GM10248 (cell line): ENCODE measurements around the gene LHFPL6.
A peak's percentile ranks its signal among the peaks of the same experiment; 100 is the strongest.

ENCODE experiments used
- CTCF ChIA-PET: fragments of 300-600 bp; sonication (Branson Sonifier 250); formaldehyde crosslinking; extraction: SDS; loops from one replicate; lab custom pipeline; 2021; ENCODE audit warnings: antibody characterized with exemption; lab: Yijun Ruan, JAX
- POLR2A ChIA-PET: fragments of 350-650 bp; sonication (Branson Sonifier 250); formaldehyde crosslinking; extraction: SDS; loops from one replicate; lab custom pipeline; 2020; ENCODE audit warnings: antibody characterized with exemption; lab: Yijun Ruan, JAX
- DNase-seq: peaks from one replicate; pipeline ENCODE4 v3.0.0; 2012; ENCODE audit errors: extremely low spot score
- CTCF ChIP-seq: IDR thresholded peaks from 2 replicates; pipeline ENCODE4 v1.5.1; 2012; ENCODE audit warnings: mild to moderate bottlenecking, low read depth; ENCODE audit errors: extremely low read depth, missing control alignments, control extremely low read depth

Gene LHFPL6

GRCh38 chr13:39510316-39510695 is 92.7 kb downstream of the LHFPL6 start:
- peak; percentile 23 for DNase-seq
- TF ChIP-seq CTCF: no peak
- CTCF ChIA-PET: no interaction called here
- POLR2A ChIA-PET: no interaction called here

GRCh38 chr13:39509616-39510315 is 93.2 kb downstream of the LHFPL6 start:
- CTCF ChIA-PET: no interaction called here
- POLR2A ChIA-PET: no interaction called here
- DNase-seq: no peak

GRCh38 chr13:39506559-39507390 is 96.2 kb downstream of the LHFPL6 start:
- DNase-seq: no peak
- TF ChIP-seq CTCF: no peak
- ChIA-PET POLR2A (no interaction called here), CTCF (interaction anchor here (0.7 to 2.0 kb wide), 4 partner anchors 8 to 57 kb away, joined by 3 to 5 read pairs (median 4); no protein-coding TSS in a partner anchor)

More at GRCh38 chr13:39509616-39510315, 93.2 kb downstream of the LHFPL6 start:
- TF ChIP-seq CTCF: no peak

- no peak for TF ChIP-seq CTCF
- ChIA-PET POLR2A (no interaction called here), CTCF (no interaction called here)
- DNase-seq: no peak
Measured at GRCh38 chr13:39505151-39505550, 97.8 kb downstream of the LHFPL6 start.

- no peak for TF ChIP-seq CTCF
- DNase-seq: no peak
- ChIA-PET POLR2A (no interaction called here), CTCF (interaction anchor here (0.8 to 1.8 kb wide), 3 partner anchors 10 to 109 kb away, joined by 3 to 5 read pairs (median 3); no protein-coding TSS in a partner anchor)
Measured at GRCh38 chr13:39503048-39503447, 99.9 kb downstream of the LHFPL6 start.

GRCh38 chr13:39501702-39502324 is 101.2 kb downstream of the LHFPL6 start:
- no peak for TF ChIP-seq CTCF
- no peak for DNase-seq
- ChIA-PET POLR2A (no interaction called here), CTCF (interaction anchor here (1.0 kb wide), 1 partner anchor 356 kb away, joined by 3 read pairs; no protein-coding TSS in a partner anchor)
